NCI-H1436 treated with DMSO at 0.1 percent for 48 hours (cell line): ENCODE data around the gene RASSF7.

Experiments
- DNase-seq: peaks from one replicate; lab custom pipeline; 2025; lab: John Stamatoyannopoulos, UW

The RASSF7 gene

DNA sequence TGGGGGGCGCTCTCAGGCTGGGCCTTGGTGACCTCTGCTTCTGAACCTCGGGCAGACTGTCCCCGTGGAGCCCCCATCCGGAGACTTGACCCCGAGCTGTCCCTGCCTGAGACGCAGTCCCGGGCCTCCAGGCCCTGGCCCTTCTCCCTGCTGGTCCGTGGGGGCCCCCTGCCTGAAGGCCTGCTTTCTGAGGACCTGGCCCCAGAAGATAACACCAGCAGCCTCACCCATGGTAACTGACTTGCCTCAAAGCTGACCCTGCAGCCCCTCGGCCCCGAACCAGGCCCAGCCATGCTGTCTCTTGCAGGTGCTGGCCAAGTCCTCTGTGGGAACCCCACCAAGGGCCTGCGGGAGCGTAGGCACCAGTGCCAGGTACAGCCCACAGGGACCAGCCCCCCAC lies 9.2 kb upstream of the RASSF7 start:
- DNase-seq, result no peak

- DNase-seq, result no peak
Observed at GRCh38 chr11:553083-553987, 7.4 kb upstream of the RASSF7 start.

GRCh38 chr11:553988-554340 lies 6.8 kb upstream of the RASSF7 start:
- DNase-seq, result no peak

DNA sequence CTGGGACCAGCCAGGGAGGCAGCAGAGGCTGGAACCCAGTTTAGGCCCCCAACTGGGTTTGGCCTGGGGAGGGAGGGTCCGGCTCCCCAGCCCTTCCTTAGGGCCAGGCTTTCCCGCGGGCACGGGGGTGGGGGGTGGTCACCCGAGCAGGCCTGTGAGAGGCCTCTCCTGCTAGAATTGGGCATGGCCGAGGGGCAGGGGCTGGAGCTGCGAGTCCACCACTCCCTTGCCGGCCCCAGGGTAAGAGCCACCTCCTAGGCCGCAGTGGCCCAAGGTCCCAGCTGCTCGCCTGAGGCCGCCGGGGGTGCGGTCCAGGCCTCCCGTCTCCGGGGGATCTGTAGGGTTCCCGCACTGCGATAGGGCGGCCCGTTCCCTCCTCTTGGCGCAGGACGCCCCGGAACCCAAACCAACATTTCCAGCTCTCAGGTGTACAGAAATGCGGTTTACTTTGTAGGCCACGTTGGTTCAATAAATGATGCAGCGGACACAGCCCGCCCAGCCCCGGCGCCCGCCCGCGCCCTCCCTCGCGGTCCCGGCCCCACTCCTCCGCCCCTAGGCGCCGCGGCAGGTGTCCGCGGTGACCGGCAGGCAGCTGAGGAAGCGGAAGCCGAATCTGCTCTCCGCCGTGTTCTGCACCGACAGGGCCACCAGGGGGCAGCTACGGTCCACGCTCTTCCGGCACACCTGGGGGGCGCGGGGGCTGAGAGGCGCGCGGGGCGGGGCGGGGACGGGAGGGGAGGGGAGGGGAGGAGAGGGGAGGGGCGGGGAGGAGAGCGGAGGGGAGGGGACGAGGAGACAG lies 6.1 kb upstream of the RASSF7 start:
- peak; percentile 48 for DNase-seq

GRCh38 chr11:555227-555779 lies 5.5 kb upstream of the RASSF7 start:
- no peak for DNase-seq

DNA sequence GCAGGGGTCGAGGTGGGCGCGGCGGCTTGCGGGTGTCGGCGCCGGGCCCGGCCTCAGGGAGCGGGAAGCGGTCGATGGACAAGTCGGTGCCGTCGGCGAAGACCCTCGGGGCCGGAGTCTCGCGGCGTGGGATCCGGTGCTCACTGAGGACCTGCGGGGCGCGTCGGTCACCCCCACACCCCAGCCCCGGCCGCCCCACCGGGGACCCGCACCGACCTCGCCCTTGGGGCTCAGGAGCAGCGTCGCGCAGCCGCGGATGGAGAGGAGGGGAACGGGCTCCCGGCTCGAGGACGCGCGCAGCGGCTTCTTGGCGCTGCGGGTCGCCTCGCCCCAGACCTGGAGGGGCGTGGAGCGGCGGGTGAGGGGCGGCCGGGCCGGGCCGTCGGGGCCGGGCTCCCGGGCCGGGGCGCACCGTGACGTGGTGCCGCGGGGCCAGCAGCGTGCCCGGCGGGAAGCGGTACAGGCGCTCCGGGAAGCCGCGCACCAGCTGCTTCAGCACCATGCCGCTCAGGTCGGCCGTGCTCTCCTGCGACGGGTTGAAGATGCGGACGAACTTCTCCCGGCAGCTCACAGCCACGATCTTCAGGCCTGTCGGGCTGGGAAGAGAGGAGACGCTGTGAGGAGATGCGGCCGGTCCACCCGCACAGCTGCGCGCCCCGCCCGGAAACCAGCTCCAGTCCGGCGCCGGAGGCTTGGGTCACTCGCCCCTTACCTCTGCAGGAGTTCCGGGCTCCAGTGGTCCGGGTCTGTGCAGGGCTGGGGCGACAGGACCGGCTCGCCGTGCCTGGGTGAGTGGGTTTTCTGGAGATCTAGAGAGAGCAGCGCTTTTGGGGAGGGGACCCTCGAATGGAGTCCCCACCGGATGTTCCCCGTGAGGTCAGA lies 4.7 kb upstream of the RASSF7 start:
- no peak for DNase-seq

GRCh38 chr11:556662-557256 lies 4.0 kb upstream of the RASSF7 start:
- DNase-seq, result no peak

GRCh38 chr11:557328-558132 lies 3.2 kb upstream of the RASSF7 start:
- DNase-seq, result no peak

DNA sequence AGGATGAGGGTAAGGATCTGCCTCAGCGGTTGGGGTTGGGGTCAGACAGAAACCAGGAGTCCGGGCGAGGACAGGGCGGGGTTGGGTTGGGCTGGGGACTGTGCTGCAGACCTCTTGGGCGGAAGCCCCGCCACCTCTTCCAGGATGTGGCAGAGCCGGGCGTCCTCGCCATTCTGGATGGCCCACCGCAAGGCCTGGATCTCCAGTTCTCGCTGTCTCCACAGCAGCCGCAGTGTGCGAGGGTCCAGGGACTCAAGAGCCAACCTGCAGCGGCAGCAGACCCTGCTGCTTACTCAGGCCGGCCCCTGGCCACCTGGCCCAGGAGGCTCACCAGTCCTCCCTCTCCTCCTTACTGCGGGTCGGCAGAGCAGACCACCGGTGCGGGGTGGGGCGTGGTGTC lies 2.3 kb upstream of the RASSF7 start:
- no peak for DNase-seq

DNA sequence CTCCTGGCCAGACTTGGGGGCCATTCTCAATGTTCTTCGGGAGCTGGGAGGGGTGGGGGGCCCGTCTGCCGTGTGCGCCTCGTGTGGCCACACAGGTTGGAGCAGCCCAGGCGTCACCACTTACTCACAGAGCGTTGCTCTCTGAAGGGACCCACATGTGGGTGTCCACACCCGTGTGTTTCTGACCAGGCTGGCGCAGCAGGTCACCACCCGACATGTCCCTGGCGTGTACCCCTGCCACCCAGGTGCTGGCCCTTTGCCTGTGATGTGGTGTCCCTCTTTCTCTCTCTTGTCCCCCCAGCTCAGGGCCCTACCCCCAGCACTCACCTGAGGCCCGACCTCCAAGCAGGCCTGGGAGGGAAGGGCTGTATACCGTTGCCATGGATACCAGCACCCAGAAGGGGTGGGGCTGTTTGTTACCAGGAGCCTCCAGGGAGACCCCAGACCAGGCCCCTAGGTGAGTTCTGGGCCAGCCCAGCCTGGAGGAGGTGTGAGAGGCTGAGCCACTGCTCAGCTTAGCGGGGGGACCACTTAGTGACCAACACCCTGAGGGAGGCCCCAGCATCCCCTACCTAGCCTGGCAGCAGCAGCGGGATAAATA lies 1.6 kb upstream of the RASSF7 start:
- DNase-seq, result no peak

DNA sequence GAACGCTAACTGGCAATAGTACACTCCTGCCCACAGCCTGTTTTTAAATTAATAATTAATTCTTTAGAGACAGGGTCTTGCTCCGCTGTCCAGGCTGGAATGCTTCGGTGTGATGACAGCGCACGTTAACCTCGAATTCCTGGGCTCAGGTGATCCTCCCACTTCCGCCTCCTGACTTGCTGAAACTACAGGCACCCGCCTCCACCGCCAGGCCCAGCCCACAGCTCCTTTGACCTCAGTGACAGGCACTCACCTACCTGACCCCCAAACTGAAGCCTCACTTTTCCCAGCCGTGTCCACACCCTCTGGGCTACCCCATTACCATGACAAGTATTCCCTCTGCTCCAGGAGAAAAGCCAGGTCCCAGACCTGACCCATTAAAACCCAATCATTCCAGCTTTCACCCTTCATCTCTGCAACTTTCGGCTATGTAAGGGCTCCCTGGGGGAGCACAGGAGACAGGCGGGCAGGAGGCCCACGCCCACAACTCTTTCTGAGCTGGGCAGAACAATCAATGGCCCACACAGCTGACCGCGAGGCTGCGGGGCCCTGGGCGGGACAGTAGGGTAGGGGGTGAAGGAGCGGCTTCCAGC lies 962 bp upstream of the RASSF7 start:
- no peak for DNase-seq

GRCh38 chr11:561148-562003 lies 606 bp downstream of the RASSF7 start:
- DNase-seq, result no peak

DNA sequence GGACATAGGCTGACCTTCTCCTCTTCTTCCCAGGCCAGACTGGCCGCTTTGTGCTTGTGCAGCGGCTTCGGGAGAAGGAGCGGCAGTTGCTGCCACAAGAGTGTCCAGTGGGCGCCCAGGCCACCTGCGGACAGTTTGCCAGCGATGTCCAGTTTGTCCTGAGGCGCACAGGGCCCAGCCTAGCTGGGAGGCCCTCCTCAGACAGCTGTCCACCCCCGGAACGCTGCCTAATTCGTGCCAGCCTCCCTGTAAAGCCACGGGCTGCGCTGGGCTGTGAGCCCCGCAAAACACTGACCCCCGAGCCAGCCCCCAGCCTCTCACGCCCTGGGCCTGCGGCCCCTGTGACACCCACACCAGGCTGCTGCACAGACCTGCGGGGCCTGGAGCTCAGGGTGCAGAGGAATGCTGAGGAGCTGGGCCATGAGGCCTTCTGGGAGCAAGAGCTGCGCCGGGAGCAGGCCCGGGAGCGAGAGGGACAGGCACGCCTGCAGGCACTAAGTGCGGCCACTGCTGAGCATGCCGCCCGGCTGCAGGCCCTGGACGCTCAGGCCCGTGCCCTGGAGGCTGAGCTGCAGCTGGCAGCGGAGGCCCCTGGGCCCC lies 1.4 kb downstream of the RASSF7 start:
- DNase-seq, result no peak

GRCh38 chr11:563066-563811 lies 2.5 kb downstream of the RASSF7 start:
- DNase-seq, result no peak

- DNase-seq, result no peak
Observed at GRCh38 chr11:563812-564578, 3.2 kb downstream of the RASSF7 start.

DNA sequence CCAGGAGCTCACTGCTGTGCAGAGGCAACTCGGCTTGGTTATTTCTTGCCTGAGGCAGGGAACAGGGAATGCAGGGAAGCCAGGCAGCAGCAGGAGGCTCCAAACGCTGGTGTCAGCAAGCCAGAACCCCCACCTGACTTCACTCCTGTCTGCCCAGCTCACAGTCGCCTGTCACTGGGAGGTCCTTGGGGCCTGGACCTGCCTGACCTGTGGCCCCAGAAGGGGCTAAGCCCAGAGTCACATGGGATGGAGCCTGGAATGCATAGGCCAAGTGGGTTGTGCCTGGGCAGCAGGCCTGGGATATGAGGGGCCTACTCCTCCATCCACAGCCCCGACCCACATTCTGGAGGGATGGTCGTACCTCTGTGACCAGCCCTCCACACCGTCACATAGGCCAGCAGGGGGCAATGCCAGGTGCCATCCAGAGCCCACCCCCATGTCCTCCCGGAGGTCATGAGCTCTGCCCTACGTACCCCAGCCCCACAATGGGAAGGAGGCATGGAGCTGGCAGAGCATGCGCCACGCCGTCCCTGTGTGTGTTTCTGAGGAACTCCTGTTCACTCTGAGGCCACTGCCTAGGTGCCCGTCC lies 5.2 kb downstream of the RASSF7 start:
- no peak for DNase-seq
